ENCODE measurements around the gene NUP42.

Gene NUP42

DNA sequence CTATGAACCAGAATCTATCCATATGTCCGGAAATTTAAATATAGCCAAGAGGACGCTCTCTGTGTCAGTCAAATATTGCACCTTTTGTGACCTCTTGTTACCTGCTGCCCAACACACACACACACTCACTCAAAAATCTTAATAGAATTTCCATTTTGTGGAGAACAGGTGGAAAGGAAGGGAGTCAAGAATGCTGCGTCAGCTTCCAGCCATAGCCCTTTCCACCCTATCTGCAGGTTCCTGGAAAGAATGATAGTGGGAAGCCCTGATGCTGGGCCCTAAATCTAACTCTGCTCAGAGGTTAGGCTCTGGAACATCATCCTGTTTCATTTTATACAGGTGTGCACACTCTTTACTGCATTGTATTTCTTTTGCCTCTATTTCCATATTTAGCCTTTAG is 55.2 kb downstream of the NUP42 start:
- no peak overlapping the region for H3K4me3 ChIP-seq (ENCODE audit: low read length)
- no peak overlapping the region for H2AFZ ChIP-seq (ENCODE audit: low read length)
- no peak for DNase-seq
- H3K79me2 ChIP-seq (ENCODE audit: low read length) = no peaks in the 10 kb centered on the region
- H3K4me1 ChIP-seq (ENCODE audit: low read length) = peaks cover 35% of the 10 kb centered on the region
- no peak overlapping the region for H3K4me2 ChIP-seq (ENCODE audit: low read depth, low read length)
- no peak overlapping the region for H3K9ac ChIP-seq (ENCODE audit: low read length)
- TF ChIP-seq, protein P1, sequence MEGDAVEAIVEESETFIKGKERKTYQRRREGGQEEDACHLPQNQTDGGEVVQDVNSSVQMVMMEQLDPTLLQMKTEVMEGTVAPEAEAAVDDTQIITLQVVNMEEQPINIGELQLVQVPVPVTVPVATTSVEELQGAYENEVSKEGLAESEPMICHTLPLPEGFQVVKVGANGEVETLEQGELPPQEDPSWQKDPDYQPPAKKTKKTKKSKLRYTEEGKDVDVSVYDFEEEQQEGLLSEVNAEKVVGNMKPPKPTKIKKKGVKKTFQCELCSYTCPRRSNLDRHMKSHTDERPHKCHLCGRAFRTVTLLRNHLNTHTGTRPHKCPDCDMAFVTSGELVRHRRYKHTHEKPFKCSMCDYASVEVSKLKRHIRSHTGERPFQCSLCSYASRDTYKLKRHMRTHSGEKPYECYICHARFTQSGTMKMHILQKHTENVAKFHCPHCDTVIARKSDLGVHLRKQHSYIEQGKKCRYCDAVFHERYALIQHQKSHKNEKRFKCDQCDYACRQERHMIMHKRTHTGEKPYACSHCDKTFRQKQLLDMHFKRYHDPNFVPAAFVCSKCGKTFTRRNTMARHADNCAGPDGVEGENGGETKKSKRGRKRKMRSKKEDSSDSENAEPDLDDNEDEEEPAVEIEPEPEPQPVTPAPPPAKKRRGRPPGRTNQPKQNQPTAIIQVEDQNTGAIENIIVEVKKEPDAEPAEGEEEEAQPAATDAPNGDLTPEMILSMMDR (IDR thresholded peaks at IDR 0.05; ENCODE audit: low read length) = no peak
- TF ChIP-seq EZH2phosphoT487 (IDR thresholded peaks at IDR 0.05; ENCODE audit: low read length) (no peak), EZH2 (optimal IDR thresholded peaks at IDR 0.05; ENCODE audit: low read depth, low read length) (no peak)
- H3K9me2 ChIP-seq (replicated peaks; ENCODE audit: insufficient read depth, low read length) = no peaks in the 10 kb centered on the region
- no peak overlapping the region for H3K27ac ChIP-seq (ENCODE audit: low read length)
- no peaks in the 10 kb centered on the region for H3K36me3 ChIP-seq (replicated peaks; ENCODE audit: insufficient read depth, low read length)
- no peaks in the 10 kb centered on the region for H3K9me3 ChIP-seq (replicated peaks; ENCODE audit: insufficient read depth, low read length)
- no peaks in the 10 kb centered on the region for H4K20me1 ChIP-seq (ENCODE audit: insufficient read depth, low read length)
- no peaks in the 10 kb centered on the region for H3K27me3 ChIP-seq (replicated peaks; ENCODE audit: insufficient read depth, low read length)
- H3F3A ChIP-seq (ENCODE audit: insufficient read depth, low read length) = peaks cover 13% of the 10 kb centered on the region

GRCh38 chr7:23238983-23239652 is 57.3 kb downstream of the NUP42 start:
- H3K9ac ChIP-seq (ENCODE audit: low read length) = no peak overlapping the region
- no peaks in the 10 kb centered on the region for H3K9me3 ChIP-seq (replicated peaks; ENCODE audit: insufficient read depth, low read length)

GRCh38 chr7:23239698-23240097 is 57.9 kb downstream of the NUP42 start:
- Histone ChIP-seq H3K9me3 (replicated peaks; ENCODE audit: insufficient read depth, low read length) (no peaks in the 10 kb centered on the region), H4K20me1 (ENCODE audit: insufficient read depth, low read length) (no peaks in the 10 kb centered on the region), H3K9ac (ENCODE audit: low read length) (no peak overlapping the region), H3K27ac (ENCODE audit: low read length) (no peak overlapping the region), H3K27me3 (replicated peaks; ENCODE audit: insufficient read depth, low read length) (no peaks in the 10 kb centered on the region), H3K4me1 (ENCODE audit: low read length) (peaks cover 31% of the 10 kb centered on the region), H3K36me3 (replicated peaks; ENCODE audit: insufficient read depth, low read length) (no peaks in the 10 kb centered on the region), H3K79me2 (ENCODE audit: low read length) (no peaks in the 10 kb centered on the region), H3F3A (ENCODE audit: insufficient read depth, low read length) (peaks cover 17% of the 10 kb centered on the region), H3K4me2 (ENCODE audit: low read depth, low read length) (no peak overlapping the region), H3K9me2 (replicated peaks; ENCODE audit: insufficient read depth, low read length) (no peaks in the 10 kb centered on the region), H3K4me3 (ENCODE audit: low read length) (no peak overlapping the region), H2AFZ (ENCODE audit: low read length) (no peak overlapping the region)
- no peak for DNase-seq
- TF ChIP-seq EZH2 (optimal IDR thresholded peaks at IDR 0.05; ENCODE audit: low read depth, low read length) (no peak), EZH2phosphoT487 (IDR thresholded peaks at IDR 0.05; ENCODE audit: low read length) (no peak)
- TF ChIP-seq, protein P1 (IDR thresholded peaks at IDR 0.05; ENCODE audit: low read length) = no peak

More at GRCh38 chr7:23238983-23239652, 57.3 kb downstream of the NUP42 start:
- Histone ChIP-seq H3K79me2 (ENCODE audit: low read length) (no peaks in the 10 kb centered on the region), H2AFZ (ENCODE audit: low read length) (no peak overlapping the region), H3K9me2 (replicated peaks; ENCODE audit: insufficient read depth, low read length) (no peaks in the 10 kb centered on the region), H3K27me3 (replicated peaks; ENCODE audit: insufficient read depth, low read length) (no peaks in the 10 kb centered on the region), H3K27ac (ENCODE audit: low read length) (no peak overlapping the region), H3K4me3 (ENCODE audit: low read length) (no peak overlapping the region), H3F3A (ENCODE audit: insufficient read depth, low read length) (peaks cover 22% of the 10 kb centered on the region), H3K36me3 (replicated peaks; ENCODE audit: insufficient read depth, low read length) (no peaks in the 10 kb centered on the region), H3K4me2 (ENCODE audit: low read depth, low read length) (no peak overlapping the region), H3K4me1 (ENCODE audit: low read length) (peaks cover 33% of the 10 kb centered on the region), H4K20me1 (ENCODE audit: insufficient read depth, low read length) (no peaks in the 10 kb centered on the region)
- TF ChIP-seq, protein P1 (IDR thresholded peaks at IDR 0.05; ENCODE audit: low read length) = no peak
- TF ChIP-seq EZH2phosphoT487 (IDR thresholded peaks at IDR 0.05; ENCODE audit: low read length) (no peak), EZH2 (optimal IDR thresholded peaks at IDR 0.05; ENCODE audit: low read depth, low read length) (no peak)
- no peak for DNase-seq

All from MM.1S (cell line).